Osteocyte (in vitro differentiated cells): ENCODE data around the gene CHRFAM7A. TPM values are rescaled to one million over a fixed set of nuclear protein-coding genes. Genes with fewer than 3 reads are reported as not detected.
"Not testable (repeated sequence)": the region's sequence is repeated elsewhere in the genome, so short reads cannot be mapped to it uniquely, and the experiment has no call there.

Experiments used
- DNase-seq: peaks from one replicate; pipeline ENCODE4 v3.0.0; 2021; ENCODE audit warnings: mixed read lengths; ENCODE audit not compliant: unreplicated experiment; ENCODE audit errors: extremely low spot score
- H3K27ac Mint-ChIP-seq: one replicate; pipeline ENCODE4 v1.8.0; 2021; ENCODE audit warnings: mild to moderate bottlenecking, mixed read lengths; ENCODE audit not compliant: unreplicated experiment
- H3K27me3 Mint-ChIP-seq: one replicate; pipeline ENCODE4 v1.8.0; 2021; ENCODE audit warnings: mixed read lengths; ENCODE audit not compliant: unreplicated experiment
- H3K36me3 Mint-ChIP-seq: one replicate; pipeline ENCODE4 v1.8.0; 2021; ENCODE audit warnings: mixed read lengths; ENCODE audit not compliant: unreplicated experiment
- H3K4me1 Mint-ChIP-seq: one replicate; pipeline ENCODE4 v1.8.0; 2021; ENCODE audit warnings: mixed read lengths; ENCODE audit not compliant: unreplicated experiment
- H3K4me3 Mint-ChIP-seq: one replicate; pipeline ENCODE4 v1.8.0; 2021; ENCODE audit warnings: mild to moderate bottlenecking, moderate library complexity, mixed read lengths; ENCODE audit not compliant: unreplicated experiment
- H3K9me3 Mint-ChIP-seq: one replicate; pipeline ENCODE4 v1.8.0; 2021; ENCODE audit warnings: mixed read lengths; ENCODE audit not compliant: unreplicated experiment
- total RNA-seq: library from RNA; stranded (reverse); gene quantifications from 2 replicates; pipeline ENCODE4 v1.2.1, GENCODE V29; 2021

Gene CHRFAM7A
- total RNA-seq, 1 donor from 2014 or later, result 1.7 TPM

GRCh38 chr15:30310575-30310974 is 82.8 kb downstream of the CHRFAM7A start:
- H3K9me3 Mint-ChIP-seq, H3K36me3 Mint-ChIP-seq, H3K27ac Mint-ChIP-seq, H3K4me1 Mint-ChIP-seq, H3K27me3 Mint-ChIP-seq, DNase-seq, H3K4me3 Mint-ChIP-seq: not testable (repeated sequence)

Other genes starting within 250 kb of the CHRFAM7A start
- gene GOLGA8R, start 20.7 kb upstream of the CHRFAM7A start, total RNA-seq, result 4.9 and 5.4 TPM in 2 replicates
- 1.3 and 1.6 TPM in 2 replicates for gene GOLGA8Q, start 158.5 kb upstream of the CHRFAM7A start, total RNA-seq
- gene GOLGA8H, start 210.5 kb upstream of the CHRFAM7A start, total RNA-seq, result 0.89 and 1.3 TPM in 2 replicates